Erythroblast (primary cell): Measurements from ENCODE around the gene COL11A2.
"Not testable (repeated sequence)": the region's sequence is repeated elsewhere in the genome, so short reads cannot be mapped to it uniquely, and the experiment has no call there.

Experiments used
- DNase-seq, 2 experiments: peaks; one replicate each; lab custom pipeline; 2025; lab: John Stamatoyannopoulos, UW
- GATA1 ChIP-seq: IDR thresholded peaks from 2 replicates; pipeline ENCODE4 v1.6.1; 2011; ENCODE audit warnings: low read depth, mild to moderate bottlenecking, control low read depth, low read length, moderate library complexity
- POLR2A ChIP-seq: IDR thresholded peaks from 2 replicates; pipeline ENCODE4 v1.6.1; 2011; ENCODE audit warnings: mild to moderate bottlenecking, low read length

The COL11A2 gene

GRCh38 chr6:33192105-33192646 lies at the start of gene COL11A2:
Gene COL11A2, minus strand, starts transcription at chr6:33192467. Its CDS starts 227 bp downstream, at chr6:33192240.
- TF ChIP-seq GATA1 (no peak), POLR2A (no peak)
- DNase-seq = no peak

- TF ChIP-seq GATA1 = no peak
- TF ChIP-seq POLR2A = no peak
- DNase-seq = no peak
Observed at GRCh38 chr6:33241968-33242367, 49.7 kb upstream of the COL11A2 start.

GRCh38 chr6:33237741-33238140 lies 45.5 kb upstream of the COL11A2 start:
- no peak for DNase-seq
- TF ChIP-seq GATA1 (no peak), POLR2A (no peak)

- DNase-seq = no peak
- no peak for TF ChIP-seq GATA1
- TF ChIP-seq POLR2A = no peak
Observed at GRCh38 chr6:33236852-33237251, 44.6 kb upstream of the COL11A2 start.

- TF ChIP-seq GATA1 (no peak), POLR2A (no peak)
- DNase-seq = no peak
Observed at GRCh38 chr6:33236328-33236727, 44.1 kb upstream of the COL11A2 start.

GRCh38 chr6:33235221-33235634 lies 43.0 kb upstream of the COL11A2 start:
- TF ChIP-seq GATA1 = no peak
- TF ChIP-seq POLR2A = no peak
- DNase-seq = no peak

GRCh38 chr6:33226503-33227120 lies 34.3 kb upstream of the COL11A2 start:
- DNase-seq = not testable (repeated sequence)

- no peak for TF ChIP-seq GATA1
- no peak for DNase-seq
Observed at GRCh38 chr6:33217681-33218080, 25.4 kb upstream of the COL11A2 start.

- DNase-seq = no peak
- TF ChIP-seq POLR2A (no peak), GATA1 (no peak)
Observed at GRCh38 chr6:33217246-33217645, 25.0 kb upstream of the COL11A2 start.

GRCh38 chr6:33216117-33216649 lies 23.9 kb upstream of the COL11A2 start:
- no peak for DNase-seq
- TF ChIP-seq POLR2A = no peak
- no peak for TF ChIP-seq GATA1

GRCh38 chr6:33215271-33216116 lies 23.2 kb upstream of the COL11A2 start:
- DNase-seq = no peak
- TF ChIP-seq GATA1 (no peak), POLR2A (no peak)

GRCh38 chr6:33213989-33214335 lies 21.7 kb upstream of the COL11A2 start:
- no peak for DNase-seq
- TF ChIP-seq GATA1 (no peak), POLR2A (no peak)

- TF ChIP-seq GATA1 (no peak), POLR2A (peak; percentile 63)
- DNase-seq = no peak
Observed at GRCh38 chr6:33213166-33213988, 21.1 kb upstream of the COL11A2 start.
